Chondrocyte (in vitro differentiated cells): ENCODE measurements around the gene NINJ2. TPM values are rescaled to one million over a fixed set of nuclear protein-coding genes. Genes with fewer than 3 reads are reported as not detected.

Source experiments
- DNase-seq: peaks from one replicate; pipeline ENCODE4 v3.0.0; 2021; ENCODE audit warnings: mixed read lengths, low spot score
- H3K27ac Mint-ChIP-seq: one replicate; pipeline ENCODE4 v1.8.0; 2021; ENCODE audit warnings: mild to moderate bottlenecking, moderate library complexity, mixed read lengths; ENCODE audit not compliant: unreplicated experiment
- H3K27me3 Mint-ChIP-seq: 2 replicates; pipeline ENCODE4 v1.8.0; 2021; ENCODE audit warnings: low read depth, mixed read lengths
- H3K36me3 Mint-ChIP-seq: 2 replicates; pipeline ENCODE4 v1.8.0; 2021; ENCODE audit warnings: low read depth, mixed read lengths
- H3K4me1 Mint-ChIP-seq: 2 replicates; pipeline ENCODE4 v1.8.0; 2021; ENCODE audit warnings: low read depth, mild to moderate bottlenecking, mixed read lengths
- H3K4me3 Mint-ChIP-seq: one replicate; pipeline ENCODE4 v1.8.0; 2021; ENCODE audit warnings: mild to moderate bottlenecking, moderate library complexity, mixed read lengths; ENCODE audit not compliant: unreplicated experiment
- H3K9me3 Mint-ChIP-seq: 2 replicates; pipeline ENCODE4 v1.8.0; 2021; ENCODE audit warnings: low read depth, mixed read lengths
- CTCF ChIP-seq: fragments of 200-600 bp; sonication (generic); IDR thresholded peaks from 2 replicates; pipeline ENCODE4 v1.5.0; 2021; ENCODE audit warnings: antibody characterized with exemption, mild to moderate bottlenecking, moderate library complexity
- total RNA-seq: library from RNA; stranded (reverse); gene quantifications from 3 replicates; pipeline ENCODE4 v1.2.1, GENCODE V29; 2021

The NINJ2 gene
- total RNA-seq, 1 donor from 2014 or later: 2.1 TPM

GRCh38 chr12:563250-563781 is 99.9 kb downstream of the NINJ2 start:
- peaks cover 22% of the 10 kb centered on the region for H3K27me3 Mint-ChIP-seq
- no peaks in the 10 kb centered on the region for H3K9me3 Mint-ChIP-seq
- no peak for TF ChIP-seq CTCF
- DNase-seq: no peak
- H3K4me1 Mint-ChIP-seq: no peaks in the 10 kb centered on the region
- H3K27ac Mint-ChIP-seq: no peak overlapping the region
- H3K4me3 Mint-ChIP-seq: no peak overlapping the region
- H3K36me3 Mint-ChIP-seq: peaks cover 1% of the 10 kb centered on the region

GRCh38 chr12:562634-563033 is 100.6 kb downstream of the NINJ2 start:
- H3K36me3 Mint-ChIP-seq: peaks cover 1% of the 10 kb centered on the region
- peaks cover 28% of the 10 kb centered on the region for H3K27me3 Mint-ChIP-seq
- H3K4me1 Mint-ChIP-seq: no peaks in the 10 kb centered on the region
- no peaks in the 10 kb centered on the region for H3K9me3 Mint-ChIP-seq
- no peak for DNase-seq
- no peak for TF ChIP-seq CTCF
- H3K4me3 Mint-ChIP-seq: no peak overlapping the region
- H3K27ac Mint-ChIP-seq: no peak overlapping the region

GRCh38 chr12:561908-562593 is 101.2 kb downstream of the NINJ2 start:
- no peaks in the 10 kb centered on the region for H3K4me1 Mint-ChIP-seq

GRCh38 chr12:561391-561705 is 101.9 kb downstream of the NINJ2 start:
- Mint-ChIP-seq H3K4me1 (no peaks in the 10 kb centered on the region), H3K9me3 (no peaks in the 10 kb centered on the region), H3K27me3 (peaks cover 31% of the 10 kb centered on the region), H3K27ac (no peak overlapping the region), H3K4me3 (no peak overlapping the region), H3K36me3 (peaks cover 1% of the 10 kb centered on the region)
- no peak for DNase-seq
- TF ChIP-seq CTCF: no peak

More at GRCh38 chr12:561908-562593, 101.2 kb downstream of the NINJ2 start:
- peaks cover 1% of the 10 kb centered on the region for H3K36me3 Mint-ChIP-seq
- TF ChIP-seq CTCF: no peak
- peaks cover 29% of the 10 kb centered on the region for H3K27me3 Mint-ChIP-seq
- no peak overlapping the region for H3K4me3 Mint-ChIP-seq
- no peak for DNase-seq
- no peak overlapping the region for H3K27ac Mint-ChIP-seq
- no peaks in the 10 kb centered on the region for H3K9me3 Mint-ChIP-seq

- no peaks in the 10 kb centered on the region for H3K4me1 Mint-ChIP-seq
- H3K4me3 Mint-ChIP-seq: no peak overlapping the region
- peaks cover 30% of the 10 kb centered on the region for H3K27me3 Mint-ChIP-seq
- H3K27ac Mint-ChIP-seq: no peak overlapping the region
- no peak for DNase-seq
- no peak for TF ChIP-seq CTCF
- H3K36me3 Mint-ChIP-seq: peaks cover 1% of the 10 kb centered on the region
- H3K9me3 Mint-ChIP-seq: no peaks in the 10 kb centered on the region
Measured at GRCh38 chr12:560691-561390, 102.4 kb downstream of the NINJ2 start.
